ENCODE measurements around the gene RASSF5.

Gene RASSF5

GRCh38 chr1:206606867-206607266 lies 99.5 kb downstream of the RASSF5 start:
- H3K9me3 ChIP-seq (replicated peaks; ENCODE audit: insufficient read depth, low read length): no peaks in the 10 kb centered on the region
- peaks cover 7% of the 10 kb centered on the region; the same call in 1 of the 2 replicates for H3K36me3 ChIP-seq (replicated peaks; ENCODE audit: insufficient read depth, low read length)
- H3K9me2 ChIP-seq (replicated peaks; ENCODE audit: insufficient read depth, low read length): no peaks in the 10 kb centered on the region
- no peak overlapping the region for H2AFZ ChIP-seq (ENCODE audit: low read length)
- H3K4me3 ChIP-seq (ENCODE audit: low read length): no peak overlapping the region
- H3F3A ChIP-seq (ENCODE audit: insufficient read depth, low read length): 0 out of 2 replicates have a peak, but pooled peaks cover 6% of the 10 kb centered on the region
- H3K4me1 ChIP-seq (ENCODE audit: low read length): peaks cover 8% of the 10 kb centered on the region
- peak; percentile 66 for DNase-seq
- no peak overlapping the region for H3K27ac ChIP-seq (ENCODE audit: low read length)
- TF ChIP-seq CTCF (IDR thresholded peaks at IDR 0.05; ENCODE audit: low read length) (peak; percentile 78), EZH2 (optimal IDR thresholded peaks at IDR 0.05; ENCODE audit: low read depth, low read length) (no peak)
- no peaks in the 10 kb centered on the region for H3K27me3 ChIP-seq (replicated peaks; ENCODE audit: insufficient read depth, low read length)
- no peak overlapping the region for H3K4me2 ChIP-seq (ENCODE audit: low read depth, low read length)
- H3K9ac ChIP-seq (ENCODE audit: low read length): no peak overlapping the region
- H3K79me2 ChIP-seq (ENCODE audit: low read length): peaks cover 13% of the 10 kb centered on the region
- no peaks in the 10 kb centered on the region for H4K20me1 ChIP-seq (ENCODE audit: insufficient read depth, low read length)

GRCh38 chr1:206608108-206608698 lies 100.9 kb downstream of the RASSF5 start:
- Histone ChIP-seq H4K20me1 (ENCODE audit: insufficient read depth, low read length) (no peaks in the 10 kb centered on the region), H3K9ac (ENCODE audit: low read length) (no peak overlapping the region), H3K9me2 (replicated peaks; ENCODE audit: insufficient read depth, low read length) (no peaks in the 10 kb centered on the region), H3K79me2 (ENCODE audit: low read length) (peaks cover 16% of the 10 kb centered on the region), H3K4me1 (ENCODE audit: low read length) (peaks cover 8% of the 10 kb centered on the region), H3K4me2 (ENCODE audit: low read depth, low read length) (no peak overlapping the region), H3K27me3 (replicated peaks; ENCODE audit: insufficient read depth, low read length) (no peaks in the 10 kb centered on the region), H3F3A (ENCODE audit: insufficient read depth, low read length) (0 out of 2 replicates have a peak, but pooled peaks cover 6% of the 10 kb centered on the region), H3K9me3 (replicated peaks; ENCODE audit: insufficient read depth, low read length) (no peaks in the 10 kb centered on the region), H3K4me3 (ENCODE audit: low read length) (no peak overlapping the region), H2AFZ (ENCODE audit: low read length) (no peak overlapping the region), H3K36me3 (replicated peaks; ENCODE audit: insufficient read depth, low read length) (peaks cover 4% of the 10 kb centered on the region; the same call in 1 of the 2 replicates), H3K27ac (ENCODE audit: low read length) (no peak overlapping the region)
- TF ChIP-seq CTCF (IDR thresholded peaks at IDR 0.05; ENCODE audit: low read length) (peak; percentile 95), EZH2 (optimal IDR thresholded peaks at IDR 0.05; ENCODE audit: low read depth, low read length) (no peak)
- peak; percentile 54 for DNase-seq

DNA sequence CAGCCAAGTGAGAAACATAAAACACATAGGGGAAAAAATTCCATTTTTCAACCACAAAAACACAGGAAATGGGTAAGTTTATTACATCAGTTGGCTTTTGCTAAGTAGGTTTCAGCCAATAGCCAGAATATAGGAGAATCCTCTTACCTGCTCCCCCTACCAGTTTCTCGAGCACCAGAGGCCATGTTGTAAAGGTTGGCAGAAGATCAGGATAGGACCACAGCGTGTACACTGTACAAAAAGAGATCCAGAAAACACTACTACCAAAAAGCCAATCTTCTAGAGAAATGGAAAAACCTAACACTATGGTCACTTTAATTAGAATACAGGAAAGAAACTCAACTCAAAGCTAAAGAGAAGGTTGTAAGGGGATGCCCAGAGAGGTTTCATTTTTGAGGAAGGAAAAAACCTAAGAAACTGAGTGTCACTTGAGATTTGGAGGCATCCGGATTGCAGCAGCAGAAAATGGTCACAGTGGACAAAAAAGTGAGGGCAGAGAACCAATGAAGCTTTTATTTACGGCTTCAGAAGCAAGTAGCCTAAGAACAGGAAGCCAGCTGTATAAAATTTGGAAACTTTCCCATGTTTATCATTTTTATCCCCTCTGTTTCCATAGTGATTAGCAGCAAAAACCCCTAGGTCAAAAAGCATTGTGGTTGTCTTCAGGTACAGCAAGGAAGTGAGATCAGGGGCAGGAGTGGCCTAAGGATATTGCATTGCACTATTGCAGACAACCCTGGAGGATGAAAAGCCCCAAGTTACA lies 102.1 kb downstream of the RASSF5 start:
- TF ChIP-seq CTCF (IDR thresholded peaks at IDR 0.05; ENCODE audit: low read length) (no peak), EZH2 (optimal IDR thresholded peaks at IDR 0.05; ENCODE audit: low read depth, low read length) (no peak), EZH2phosphoT487 (IDR thresholded peaks at IDR 0.05; ENCODE audit: low read length) (no peak)
- no peak overlapping the region for H3K9ac ChIP-seq (ENCODE audit: low read length)

More for the DNA sequence above, 102.1 kb downstream of the RASSF5 start:
- Histone ChIP-seq H3K36me3 (replicated peaks; ENCODE audit: insufficient read depth, low read length) (no peaks in the 10 kb centered on the region), H4K20me1 (ENCODE audit: insufficient read depth, low read length) (no peaks in the 10 kb centered on the region), H3F3A (ENCODE audit: insufficient read depth, low read length) (0 out of 2 replicates have a peak, but pooled peaks cover 6% of the 10 kb centered on the region), H3K4me3 (ENCODE audit: low read length) (no peak overlapping the region), H3K4me2 (ENCODE audit: low read depth, low read length) (no peak overlapping the region), H3K27ac (ENCODE audit: low read length) (no peak overlapping the region), H3K4me1 (ENCODE audit: low read length) (peaks cover 8% of the 10 kb centered on the region), H2AFZ (ENCODE audit: low read length) (no peak overlapping the region), H3K27me3 (replicated peaks; ENCODE audit: insufficient read depth, low read length) (no peaks in the 10 kb centered on the region), H3K9me3 (replicated peaks; ENCODE audit: insufficient read depth, low read length) (no peaks in the 10 kb centered on the region), H3K79me2 (ENCODE audit: low read length) (peaks cover 16% of the 10 kb centered on the region), H3K9me2 (replicated peaks; ENCODE audit: insufficient read depth, low read length) (no peaks in the 10 kb centered on the region)
- DNase-seq: no peak

All from MM.1S (cell line).